HCT116 (cell line): ENCODE measurements around the gene HSD17B7. TPM values are rescaled to one million over a fixed set of nuclear protein-coding genes. Genes with fewer than 3 reads are reported as not detected.
A peak's percentile ranks its signal among the peaks of the same experiment; 100 is the strongest.

Experiments used
- ATAC-seq: fragments of 200-7000 bp; cut with Tn5 transposase; 2 replicates; pipeline ENCODE4 v1.9.1; 2020; ENCODE audit warnings: mild to moderate bottlenecking, moderate library complexity
- BruUV-seq: library from RNA; stranded (reverse); fragments of 400-500 nt; replicated peaks from 2 replicates; lab custom pipeline; 2021; lab: Mats Ljungman, UMichigan
- CTCF ChIA-PET: fragments of 300-600 bp; sonication (Branson Sonifier 250); formaldehyde crosslinking; loops from one replicate; lab custom pipeline; 2021; ENCODE audit warnings: antibody characterized with exemption; lab: Charles Lee
- POLR2A ChIA-PET: fragments of 300-600, 350-600 bp; sonication (Branson Sonifier 250); formaldehyde crosslinking; loops from one replicate; lab custom pipeline; 2021; ENCODE audit warnings: antibody characterized with exemption; lab: Charles Lee
- RAD21 ChIA-PET, 2 experiments: fragments of 300-600 bp; sonication (Branson Sonifier 250); formaldehyde crosslinking; loops; one replicate each; lab custom pipeline; 2023; ENCODE audit warnings: low total read pairs in 2 of 2; ENCODE audit not compliant: uncharacterized antibody in 2 of 2, unreplicated experiment in 2 of 2, low non-redundant PET in 1 of 2; lab: Charles Lee
- DNase-seq: peaks from one replicate; pipeline ENCODE4 v3.0.0-alpha.2; 2010; ENCODE audit warnings: low read depth, low spot score
- H2AFZ ChIP-seq: fragments of 200-600 bp; shearing (Covaris generic), sonication (generic); 2 replicates; pipeline ENCODE4 v1.6.1; 2017; ENCODE audit warnings: low read depth, mixed run types, mixed read lengths, antibody characterized with exemption, low read length; ENCODE audit not compliant: poor library complexity, severe bottlenecking
- H3K27ac ChIP-seq: 2 replicates; pipeline ENCODE4 v1.5.1; 2012; ENCODE audit warnings: low read depth, low read length
- H3K27me3 ChIP-seq: fragments of 200-600 bp; sonication (generic); 2 replicates; pipeline ENCODE4 v1.6.1; 2016; ENCODE audit warnings: mixed run types, low read length, mixed read lengths; ENCODE audit not compliant: insufficient read depth
- H3K36me3 ChIP-seq, 2 experiments: fragments of 200-500 bp in 1 of 2; fragments of 200-600 bp in 1 of 2; sonication (Bioruptor generic) in 1 of 2; sonication (generic) in 1 of 2; 2 replicates each; pipeline versions ENCODE4 v1.5.1 to v1.6.1; 2014 to 2016; ENCODE audit warnings: low read length in 2 of 2, inconsistent platforms in 1 of 2, mixed read lengths in 1 of 2, mixed run types in 1 of 2; ENCODE audit not compliant: insufficient read depth in 2 of 2, control insufficient read depth in 1 of 2
- H3K4me1 ChIP-seq, 2 experiments: fragments of 200-600 bp in 1 of 2; sonication (generic) in 1 of 2; 2 replicates each; pipeline versions ENCODE4 v1.5.1 to v1.6.1; 2012 to 2017; ENCODE audit warnings: low read length in 2 of 2, inconsistent platforms in 1 of 2, mild to moderate bottlenecking in 1 of 2, mixed read lengths in 1 of 2, mixed run types in 1 of 2, moderate library complexity in 1 of 2; ENCODE audit not compliant: insufficient read depth in 2 of 2, control insufficient read depth in 1 of 2
- H3K4me2 ChIP-seq: fragments of 200-600 bp; sonication (generic); 2 replicates; pipeline ENCODE4 v1.6.1; 2017; ENCODE audit warnings: mixed run types, low read length, mixed read lengths
- H3K4me3 ChIP-seq, 2 experiments: fragments of 200-600 bp in 1 of 2; sonication (generic) in 1 of 2; replicated peaks in 1 of 2; 2 replicates each; pipeline ENCODE4 v1.5.1; 2011 to 2016; ENCODE audit warnings: low read length in 2 of 2, control low read depth in 1 of 2, low read depth in 1 of 2, mild to moderate bottlenecking in 1 of 2, mixed read lengths in 1 of 2, mixed run types in 1 of 2
- H3K79me2 ChIP-seq: fragments of 200-600 bp; sonication (generic); 2 replicates; pipeline ENCODE4 v1.6.1; 2017; ENCODE audit warnings: mild to moderate bottlenecking, mixed run types, low read length, moderate library complexity, mixed read lengths; ENCODE audit not compliant: insufficient read depth
- H3K9ac ChIP-seq: fragments of 200-600 bp; sonication (generic); 2 replicates; pipeline ENCODE4 v1.6.1; 2016; ENCODE audit warnings: low read length, mixed read lengths
- H3K9me2 ChIP-seq: fragments of 200-600 bp; sonication (generic), shearing (Covaris generic); 2 replicates; pipeline ENCODE4 v1.6.1; 2017; ENCODE audit warnings: mixed run types, mild to moderate bottlenecking, moderate library complexity; ENCODE audit not compliant: insufficient read depth
- H3K9me3 ChIP-seq, 2 experiments: fragments of 200-500 bp in 1 of 2; fragments of 200-600 bp in 1 of 2; sonication (Bioruptor generic) in 1 of 2; sonication (generic) in 1 of 2; 2 replicates each; pipeline ENCODE4 v1.6.1; 2014 to 2017; ENCODE audit warnings: low read length in 2 of 2, mixed read lengths in 2 of 2, inconsistent platforms in 1 of 2, low read depth in 1 of 2, mild to moderate bottlenecking in 1 of 2, mixed run types in 1 of 2, moderate library complexity in 1 of 2; ENCODE audit not compliant: control insufficient read depth in 1 of 2, insufficient read depth in 1 of 2
- H4K20me1 ChIP-seq: fragments of 200-600 bp; sonication (generic), shearing (Covaris generic); 2 replicates; pipeline ENCODE4 v1.6.1; 2017; ENCODE audit warnings: mixed run types, mild to moderate bottlenecking, moderate library complexity; ENCODE audit not compliant: insufficient read depth
- ATF3 ChIP-seq: IDR thresholded peaks from 2 replicates; pipeline ENCODE4 v1.6.1; 2012
- CBX3 ChIP-seq: IDR thresholded peaks from 2 replicates; pipeline ENCODE4 v1.6.1; 2012; ENCODE audit warnings: low read depth
- CTCF ChIP-seq, 3 experiments: fragments of 200-600 bp in 1 of 3; sonication (generic) in 1 of 3; IDR thresholded peaks in 2 of 3; conservative IDR thresholded peaks in 1 of 3; 2 replicates each; pipeline ENCODE4 v1.5.1; 2012 to 2017; ENCODE audit warnings: low read depth in 2 of 3, low read length in 2 of 3, antibody characterized with exemption in 1 of 3, borderline replicate concordance in 1 of 3, control low read depth in 1 of 3, mild to moderate bottlenecking in 1 of 3, mixed read lengths in 1 of 3, mixed run types in 1 of 3, moderate library complexity in 1 of 3; ENCODE audit not compliant: insufficient read depth in 1 of 3
- EZH2 ChIP-seq: fragments of 200-600 bp; sonication (generic); IDR thresholded peaks from 2 replicates; pipeline ENCODE4 v1.6.1; 2017; ENCODE audit warnings: antibody characterized with exemption, mixed run types
- EZH2phosphoT487 ChIP-seq: fragments of 200-600 bp; IDR thresholded peaks from 2 replicates; pipeline ENCODE4 v1.6.1; 2018; ENCODE audit warnings: antibody characterized with exemption, borderline replicate concordance
- JUND ChIP-seq: IDR thresholded peaks from 2 replicates; pipeline ENCODE4 v1.6.1; 2012
- MAX ChIP-seq: IDR thresholded peaks from 2 replicates; pipeline ENCODE4 v1.6.1; 2012
- RAD21 ChIP-seq: IDR thresholded peaks from 2 replicates; pipeline ENCODE4 v1.6.1; 2012; ENCODE audit warnings: low read depth, mild to moderate bottlenecking
- TCF7L2 ChIP-seq: IDR thresholded peaks from 2 replicates; pipeline ENCODE4 v1.7.0; 2011; ENCODE audit warnings: borderline replicate concordance, inconsistent platforms; ENCODE audit not compliant: insufficient read depth, insufficient read length; ENCODE audit errors: extremely low read depth
- ZBTB33 ChIP-seq: IDR thresholded peaks from 2 replicates; pipeline ENCODE4 v1.6.1; 2011; ENCODE audit warnings: mild to moderate bottlenecking, low read length, moderate library complexity; ENCODE audit not compliant: insufficient replicate concordance; ENCODE audit errors: extremely low read depth
- ZNF274 ChIP-seq: fragments of 200-500 bp; sonication (Bioruptor generic); IDR thresholded peaks from 2 replicates; pipeline ENCODE4 v1.6.1; 2014; ENCODE audit warnings: mild to moderate bottlenecking, low read depth, low read length, inconsistent platforms
- intact Hi-C: fragments of 100-400 bp; cut with micrococcal nuclease; formaldehyde crosslinking; loops from 2 replicates; pipeline ENCODE4 v1.10.0; 2022
- total RNA-seq: library from RNA; stranded (reverse); gene quantifications from one replicate; pipeline ENCODE4 v1.2.1, GENCODE V29; 2021; ENCODE audit not compliant: unreplicated experiment

Gene HSD17B7
- total RNA-seq, 1 experiment from 2014 or later, result 22.6 TPM

GRCh38 chr1:162756523-162756922 is 34.0 kb upstream of the HSD17B7 start:
- peak; percentile 64; the same call in 1 of the 2 replicates for ATAC-seq
- Histone ChIP-seq H3K9ac (no peak overlapping the region), H3K9me3 (no peaks in the 10 kb centered on the region), H3K4me2 (peak overlapping the region; percentile 19), H4K20me1 (no peaks in the 10 kb centered on the region), H2AFZ (no peak overlapping the region), H3K4me1 (peaks cover 0 to 15% of the 10 kb centered on the region in 2 experiments; a peak in 2 of 4 replicates), H3K4me3 (no peak overlapping the region), H3K36me3 (no peaks in the 10 kb centered on the region), H3K79me2 (no peaks in the 10 kb centered on the region), H3K27ac (no peak overlapping the region), H3K9me2 (no peaks in the 10 kb centered on the region; the same call in 1 of the 2 replicates), H3K27me3 (no peaks in the 10 kb centered on the region; the same call in 1 of the 2 replicates)
- no TSS peak for BruUV-seq
- intact Hi-C loops, result no loop called here
- POLR2A ChIA-PET, result no interaction called here
- no peak for DNase-seq
- CTCF ChIA-PET, result no interaction called here
- TF ChIP-seq MAX (no peak), CBX3 (peak; percentile 13; the same call in 1 of the 2 replicates), EZH2phosphoT487 (no peak), CTCF (IDR thresholded peaks at IDR 0.05 in 2 of 3, conservative IDR thresholded peaks at IDR 0.05 in 1 of 3; ENCODE audit: borderline replicate concordance in 1 of 3, insufficient read depth in 1 of 3, low read depth in 2 of 3, low read length in 2 of 3) (0 out of 6 replicates have a peak, but pooled peaks of 1 of the 3 experiments have one; percentile 4), RAD21 (peak; percentile 49)
- RAD21 ChIA-PET, result no interaction called here

- RAD21 ChIA-PET, result no interaction called here
- Histone ChIP-seq H3K27me3 (no peaks in the 10 kb centered on the region; the same call in 1 of the 2 replicates), H3K4me3 (no peak overlapping the region), H3K36me3 (no peaks in the 10 kb centered on the region), H3K9ac (no peak overlapping the region), H3K4me1 (peaks cover 0 to 15% of the 10 kb centered on the region in 2 experiments; a peak in 2 of 4 replicates), H4K20me1 (no peaks in the 10 kb centered on the region), H3K9me3 (no peaks in the 10 kb centered on the region), H3K4me2 (no peak overlapping the region), H3K27ac (no peak overlapping the region), H3K79me2 (no peaks in the 10 kb centered on the region), H3K9me2 (no peaks in the 10 kb centered on the region; the same call in 1 of the 2 replicates), H2AFZ (no peak overlapping the region)
- DNase-seq (no peak), ATAC-seq (no peak)
- POLR2A ChIA-PET, result no interaction called here
- CTCF ChIA-PET, result no interaction called here
- intact Hi-C loops, result no loop called here
- no TSS peak for BruUV-seq
- TF ChIP-seq MAX (no peak), EZH2 (no peak), JUND (no peak), ATF3 (no peak), ZNF274 (no peak), TCF7L2 (no peak), CBX3 (no peak), CTCF (IDR thresholded peaks at IDR 0.05 in 2 of 3, conservative IDR thresholded peaks at IDR 0.05 in 1 of 3; ENCODE audit: borderline replicate concordance in 1 of 3, insufficient read depth in 1 of 3, low read depth in 2 of 3, low read length in 2 of 3) (no peak), ZBTB33 (no peak)
Measured at GRCh38 chr1:162757476-162757875, 33.0 kb upstream of the HSD17B7 start.
